NCI-H2081 (cell line): Measurements from ENCODE around the gene LIPJ.

ENCODE experiments used
- DNase-seq, 2 experiments: peaks; one replicate each; lab custom pipeline; 2025; lab: John Stamatoyannopoulos, UW

Gene LIPJ

DNA sequence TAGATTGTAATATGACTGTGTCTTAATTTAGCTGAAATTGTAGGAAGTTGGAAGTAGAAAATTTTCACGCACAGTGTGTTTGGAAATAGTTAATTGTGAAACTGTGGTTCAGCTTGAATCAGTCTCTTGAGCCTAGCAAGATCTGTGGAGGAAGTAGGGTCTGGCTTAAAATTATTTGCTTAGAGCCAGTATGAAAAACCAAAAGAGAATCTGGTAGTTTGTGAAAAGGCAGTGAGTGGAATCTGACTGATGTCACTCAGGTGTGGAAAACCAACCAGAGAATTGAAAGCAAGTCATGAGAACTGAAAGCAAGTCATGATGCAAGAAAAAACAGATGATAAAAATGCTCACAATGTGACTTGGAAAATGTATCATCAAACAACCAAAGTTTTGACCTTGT lies 11.5 kb downstream of the LIPJ start:
- DNase-seq: no peak

DNA sequence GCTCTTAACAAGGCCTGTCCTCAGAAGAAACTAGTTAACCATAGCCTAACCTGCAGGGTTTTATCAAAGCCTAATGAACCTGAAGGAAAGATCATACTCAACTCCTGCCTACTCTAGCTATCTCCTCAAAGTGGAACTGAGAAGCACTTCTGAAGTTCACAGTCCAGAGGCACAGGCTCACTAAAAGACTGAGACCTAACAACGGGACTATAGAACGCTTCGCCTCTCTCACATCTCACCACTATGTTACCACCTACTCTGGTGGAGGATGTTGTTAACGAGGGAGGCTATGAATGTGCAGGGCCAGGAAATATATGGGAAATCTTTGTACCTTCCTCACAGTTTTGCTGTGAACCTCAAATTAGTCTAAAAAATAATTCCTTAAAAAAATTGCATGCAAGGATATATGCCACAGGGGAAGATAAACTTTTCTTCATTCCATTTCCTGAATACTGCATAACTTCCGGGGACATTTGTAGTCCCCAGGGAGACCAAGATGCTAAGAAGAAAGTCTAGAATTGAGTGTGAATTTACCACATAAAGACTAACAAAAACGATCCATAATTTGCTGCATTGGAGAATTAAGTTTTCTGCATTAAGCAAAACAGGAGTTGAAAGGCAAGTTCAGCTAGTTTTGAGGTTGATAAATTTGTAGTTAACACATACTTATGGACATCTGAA lies 21.6 kb downstream of the LIPJ start:
- no peak for DNase-seq

DNA sequence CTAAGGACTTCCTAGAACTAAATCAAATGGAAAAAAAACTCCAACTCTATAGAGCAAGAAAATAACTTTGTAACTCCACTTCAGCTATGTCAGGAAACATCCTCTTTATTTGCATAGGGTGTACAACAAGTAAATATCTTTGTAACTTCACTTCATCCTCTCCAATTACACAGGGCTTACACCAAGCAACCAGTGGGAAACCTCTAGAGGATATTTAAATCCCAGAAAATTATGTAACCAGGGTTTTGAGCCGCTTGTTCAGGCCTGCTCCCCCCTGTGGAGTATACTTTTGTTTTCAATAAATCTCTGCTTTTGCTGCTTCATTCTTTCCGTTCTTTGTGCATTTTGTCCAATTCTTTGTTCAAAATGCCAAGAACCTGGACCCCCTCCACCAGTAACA lies 22.2 kb downstream of the LIPJ start:
- no peak for DNase-seq

DNA sequence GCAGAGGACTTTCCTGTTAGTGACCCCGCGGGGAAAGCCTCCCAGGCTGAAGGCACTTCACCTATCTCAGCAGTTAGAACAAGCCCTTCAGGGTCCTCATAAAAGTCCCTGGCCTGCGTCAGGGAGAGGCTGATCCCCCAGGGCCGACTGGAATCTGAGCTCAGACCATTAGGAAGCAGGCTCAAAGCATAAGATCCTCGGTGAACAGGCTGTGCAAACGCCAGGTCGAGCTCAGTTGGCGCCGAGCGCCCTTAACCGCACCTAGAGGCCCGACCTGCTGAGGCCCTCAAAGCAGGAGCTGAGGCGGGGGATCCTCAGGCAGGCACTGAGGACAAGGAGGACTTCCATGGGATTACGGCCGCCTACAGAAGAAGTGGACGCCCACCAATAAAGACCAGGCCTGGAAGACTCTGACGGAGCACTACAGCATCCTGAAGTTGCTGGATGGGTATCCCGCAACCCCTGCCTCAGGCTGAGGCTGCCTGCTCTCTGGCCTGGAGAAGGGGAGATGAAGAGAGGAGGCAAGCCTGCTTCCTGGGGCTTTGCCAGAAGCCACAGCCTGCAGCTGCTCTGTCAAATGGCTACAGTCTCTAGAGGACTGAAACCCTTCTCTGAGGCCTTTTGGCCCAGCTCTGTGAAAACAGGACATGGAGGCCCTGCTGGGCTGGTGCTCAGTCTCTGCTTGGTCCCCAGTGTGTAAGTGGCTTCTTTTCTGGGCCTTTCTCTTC lies 29.9 kb downstream of the LIPJ start:
- no peak for DNase-seq

DNA sequence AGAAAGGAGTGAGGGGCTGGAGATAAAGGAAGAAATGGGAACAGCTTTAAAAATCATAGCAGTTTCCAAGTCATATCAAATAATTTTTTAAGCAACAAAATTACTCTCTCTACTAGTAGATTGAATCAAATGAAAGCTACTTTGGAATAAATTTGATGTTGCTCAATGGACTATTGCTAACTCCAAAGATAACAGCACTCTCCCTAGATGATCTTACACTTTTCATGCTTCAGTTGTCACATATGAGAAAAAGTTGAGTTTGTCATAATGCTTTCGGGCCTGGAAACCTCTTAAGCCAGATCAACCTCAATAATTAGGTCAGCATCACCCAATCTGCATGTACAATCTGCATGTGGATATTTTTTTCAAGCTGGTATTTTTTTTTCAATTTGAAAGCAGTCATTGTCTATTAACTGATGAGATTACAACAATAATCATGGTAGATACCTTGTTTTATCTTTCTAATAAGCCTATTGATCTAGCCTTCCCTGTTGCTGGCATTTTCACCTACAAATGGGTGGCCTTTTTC lies 31.3 kb downstream of the LIPJ start:
- no peak for DNase-seq

DNA sequence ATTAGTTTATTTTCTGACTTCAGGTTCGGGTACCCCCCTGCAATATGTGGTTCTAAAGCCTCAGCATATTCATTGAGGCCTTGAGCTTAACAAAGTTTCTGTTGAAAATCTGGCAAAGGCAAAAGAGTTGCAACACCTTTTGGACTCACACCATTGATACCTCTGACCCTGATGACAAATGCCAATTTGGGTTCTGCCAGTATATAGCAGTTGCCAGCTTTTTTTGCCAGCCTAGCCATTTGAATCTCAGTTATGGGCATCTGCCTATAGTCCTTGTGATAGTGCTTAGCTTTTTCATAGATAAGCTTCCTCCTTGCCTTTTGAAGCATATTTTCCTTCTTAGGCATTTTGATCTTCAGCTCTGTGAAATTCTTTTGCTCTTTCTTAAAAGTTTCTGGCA lies 31.9 kb downstream of the LIPJ start:
- no peak for DNase-seq

DNA sequence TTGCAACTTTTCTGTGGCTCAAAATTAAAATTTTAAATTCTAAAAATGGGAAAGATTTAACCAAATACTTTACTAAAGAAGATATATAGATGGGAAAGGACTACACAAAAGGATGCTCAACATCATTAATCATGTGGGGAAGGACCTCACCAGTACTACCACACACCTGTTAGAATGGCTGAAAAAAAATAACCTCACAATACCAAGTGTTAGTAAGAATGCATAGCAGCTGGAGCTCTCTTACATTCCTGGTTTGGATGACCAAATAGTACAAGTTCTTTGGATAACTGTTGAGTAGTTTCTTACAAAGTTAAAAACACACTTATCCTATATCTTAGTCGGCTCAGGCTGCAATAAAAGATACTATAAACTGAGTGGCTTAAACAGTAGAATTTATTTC lies 33.9 kb downstream of the LIPJ start:
- no peak for DNase-seq

DNA sequence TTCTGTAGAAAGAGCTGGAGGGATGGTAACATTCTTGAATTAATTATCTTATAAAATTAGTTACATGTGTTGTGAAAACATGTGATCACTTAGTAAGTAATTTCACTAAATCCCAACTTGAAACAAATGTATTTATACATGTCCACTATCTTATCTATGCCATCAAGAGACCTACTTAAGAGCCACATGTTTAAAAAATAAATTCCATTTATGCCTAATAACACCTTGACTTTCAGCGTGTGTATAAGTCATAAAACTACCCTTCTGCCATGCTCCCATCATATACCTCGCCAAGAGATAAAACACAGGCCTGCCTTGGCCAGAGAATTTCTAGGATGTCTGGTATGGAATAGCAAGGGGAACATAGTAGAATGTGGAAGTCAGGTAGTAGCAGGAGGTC lies 37.3 kb downstream of the LIPJ start:
- no peak for DNase-seq

DNA sequence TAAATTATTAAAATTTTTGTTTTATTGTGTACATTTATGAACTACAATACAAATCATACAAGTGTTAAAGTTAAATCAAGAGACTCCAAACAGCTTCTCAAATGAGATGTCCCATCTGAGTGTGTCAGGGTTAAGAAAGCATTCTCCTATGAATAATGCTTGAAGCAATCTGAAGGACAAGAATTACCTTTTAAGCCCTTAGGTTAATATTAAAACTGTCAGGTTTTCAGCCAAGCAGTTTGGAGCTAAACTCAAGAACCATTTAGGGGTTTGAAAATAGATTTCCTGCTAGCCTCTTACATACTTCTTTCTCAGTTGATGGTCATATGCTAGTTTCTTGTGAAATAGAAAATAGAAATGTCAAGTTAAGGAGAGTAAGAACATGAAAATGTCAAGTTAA lies 38.3 kb downstream of the LIPJ start:
- DNase-seq: no peak

DNA sequence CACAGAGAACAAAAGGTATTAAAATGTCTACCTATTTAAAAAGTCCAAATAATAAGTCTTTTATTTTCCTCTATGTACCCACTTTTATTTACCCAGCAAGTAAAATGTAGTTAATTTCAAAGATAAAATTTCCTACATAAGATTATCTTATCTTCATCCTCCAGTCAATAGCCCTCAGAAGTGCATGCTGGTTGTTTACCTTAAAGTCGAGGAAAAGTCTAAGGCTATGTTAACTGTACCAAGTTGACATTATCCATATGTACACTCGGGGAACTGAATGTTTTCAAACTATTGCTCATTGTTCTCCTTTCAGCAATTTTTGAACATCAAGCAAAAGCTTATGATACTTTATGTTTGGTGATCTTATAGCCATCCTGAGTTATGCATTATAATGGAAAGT lies 53.6 kb downstream of the LIPJ start:
- DNase-seq: no peak

DNA sequence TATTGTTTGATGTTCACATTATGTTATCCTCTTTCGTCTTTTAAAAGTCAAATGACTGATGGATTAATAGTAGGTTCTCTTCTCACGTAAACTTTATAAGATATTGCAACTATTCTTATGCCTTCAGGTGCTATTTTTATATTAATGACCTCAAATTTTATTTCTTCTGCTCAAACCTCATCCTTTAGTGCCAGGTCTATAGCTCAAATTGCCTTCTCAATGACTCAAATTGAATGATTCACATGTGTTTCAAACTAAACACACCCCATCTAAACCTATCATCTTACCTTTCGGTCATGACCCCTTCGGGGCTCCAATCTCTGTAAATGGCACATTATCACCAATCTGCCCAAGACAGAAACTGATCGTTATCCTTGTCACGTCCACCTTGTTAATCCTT lies 55.6 kb downstream of the LIPJ start:
- DNase-seq: no peak

DNA sequence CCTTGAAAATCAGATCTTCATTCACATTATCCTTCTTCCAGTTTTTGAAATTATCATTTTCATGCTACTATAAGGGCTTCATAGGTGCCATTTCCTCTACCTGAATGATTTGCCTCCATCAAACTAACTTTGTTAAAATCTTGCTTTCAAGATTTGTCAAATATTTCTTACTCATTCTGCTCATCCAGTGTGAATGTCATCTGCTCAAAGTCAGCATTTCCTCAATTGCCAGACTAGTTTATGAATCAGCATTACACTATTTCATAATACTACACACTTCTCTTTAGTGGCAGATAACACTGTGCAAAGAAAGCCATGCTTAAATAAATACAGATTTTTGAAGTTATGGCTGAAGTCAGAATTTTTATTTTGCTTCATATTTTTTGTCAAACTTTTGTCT lies 56.4 kb downstream of the LIPJ start:
- no peak for DNase-seq

DNA sequence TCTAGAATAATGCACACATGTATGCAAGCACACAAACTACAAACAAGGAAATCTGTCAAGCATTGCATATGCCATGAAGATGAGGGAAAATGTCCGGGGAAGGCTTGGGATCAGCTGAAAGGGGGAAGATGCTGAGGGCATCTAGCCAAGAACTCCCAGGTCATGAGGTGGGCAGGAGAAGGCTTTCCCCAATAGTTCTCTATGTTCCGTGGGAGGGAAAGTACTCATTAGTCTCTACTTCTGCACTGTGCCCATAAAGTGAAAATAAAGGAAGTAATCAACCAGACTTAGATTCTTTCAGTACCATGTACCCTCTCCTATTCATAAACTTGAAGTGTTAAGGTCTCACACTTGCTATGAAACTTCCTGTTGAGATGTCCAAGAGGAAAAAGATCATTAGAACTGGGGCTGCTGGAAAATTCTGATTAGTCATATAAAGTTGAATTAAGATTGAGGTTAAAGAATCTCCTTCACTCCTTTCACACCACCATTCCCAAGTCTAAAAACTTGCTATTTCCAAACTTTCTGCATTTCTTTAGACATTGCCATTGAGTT lies 60.6 kb downstream of the LIPJ start:
- no peak for DNase-seq

DNA sequence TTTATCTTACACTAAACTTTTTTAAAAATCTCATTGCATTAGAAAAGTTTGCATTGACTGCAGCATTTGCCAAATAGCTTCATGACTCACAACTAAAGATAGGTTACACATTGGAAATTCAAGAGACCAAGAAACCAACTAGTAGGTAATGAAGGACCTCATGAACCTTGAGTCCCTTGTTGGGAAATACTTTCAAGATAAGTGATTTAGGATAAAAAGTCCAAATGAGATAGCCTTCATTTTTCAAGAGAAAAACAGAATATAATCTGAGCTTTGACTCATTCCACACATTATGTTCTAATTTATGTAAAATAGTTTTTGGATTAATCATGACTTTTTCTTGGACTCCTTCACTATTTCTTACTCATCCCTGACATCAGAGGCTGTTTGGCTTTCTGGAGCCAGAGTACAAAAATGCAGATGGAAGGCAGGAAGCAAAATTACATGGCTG lies 64.6 kb downstream of the LIPJ start:
- no peak for DNase-seq

DNA sequence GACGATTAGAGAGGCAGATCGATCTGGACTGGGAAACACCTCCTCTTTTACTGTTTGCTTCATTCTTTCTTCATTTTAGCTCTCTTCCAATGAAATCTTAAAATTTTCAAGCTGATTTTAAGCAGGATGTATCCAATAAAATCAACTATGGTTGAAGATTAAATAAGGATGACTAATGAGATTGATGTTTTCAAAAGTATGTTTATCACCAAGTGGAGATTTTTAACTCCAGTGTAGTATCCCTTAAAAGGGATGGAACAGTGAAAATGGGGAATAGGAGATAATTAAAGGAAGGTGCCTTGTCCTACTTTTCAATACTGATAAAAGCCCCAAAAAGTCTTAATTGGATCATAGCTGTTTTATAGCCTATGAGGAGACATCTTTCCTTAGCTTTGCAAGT lies 66.1 kb downstream of the LIPJ start:
- DNase-seq: no peak
